Esophagus (tissue), 2 donors: ENCODE measurements around the gene TSPAN32. TPM values are rescaled to one million over a fixed set of nuclear protein-coding genes. Genes with fewer than 3 reads are reported as not detected.
"Not testable (repeated sequence)": the region's sequence is repeated elsewhere in the genome, so short reads cannot be mapped to it uniquely, and the experiment has no call there.

ENCODE experiments used
- H3K27ac ChIP-seq, 2 donors: one replicate each; pipeline ENCODE4 v1.5.1; 2013; ENCODE audit warnings: low read depth in 2 of 2, mild to moderate bottlenecking in 2 of 2, inconsistent platforms in 1 of 2, low read length in 1 of 2, moderate library complexity in 1 of 2
- H3K27me3 ChIP-seq, 2 donors: one replicate each; pipeline ENCODE4 v1.6.1; 2013; ENCODE audit warnings: low read length in 2 of 2, control low read depth in 1 of 2, mild to moderate bottlenecking in 1 of 2; ENCODE audit not compliant: insufficient read depth in 2 of 2, control insufficient read depth in 1 of 2
- H3K36me3 ChIP-seq, 2 donors: one replicate each; pipeline ENCODE4 v1.6.1; 2013; ENCODE audit warnings: low read length in 1 of 2; ENCODE audit not compliant: control insufficient read depth in 2 of 2, insufficient read depth in 2 of 2
- H3K4me1 ChIP-seq, 2 donors: one replicate each; pipeline ENCODE4 v1.6.1; 2013; ENCODE audit warnings: low read length in 1 of 2; ENCODE audit not compliant: control insufficient read depth in 2 of 2, insufficient read depth in 2 of 2
- H3K4me3 ChIP-seq, 2 donors: one replicate each; pipeline ENCODE4 v1.5.1; 2013; ENCODE audit warnings: low read length in 2 of 2, mild to moderate bottlenecking in 2 of 2, low read depth in 1 of 2, moderate library complexity in 1 of 2
- H3K9me3 ChIP-seq, 2 donors: one replicate each; pipeline ENCODE4 v1.6.1; 2013; ENCODE audit warnings: mild to moderate bottlenecking in 2 of 2, low read depth in 1 of 2, low read length in 1 of 2, moderate library complexity in 1 of 2; ENCODE audit not compliant: control insufficient read depth in 2 of 2, insufficient read depth in 1 of 2
- whole genome bisulfite sequencing, 2 donors: extraction: QIAGEN DNeasy Blood & Tissue Kit; methylation state at CpG; one replicate each; pipeline ENCODE4 v1.1.7; 2013; 5-methylcytosine and 5-hydroxymethylcytosine counted together
- polyA plus RNA-seq, 2 donors: library from polyadenylated mRNA; stranded (reverse); fragments of 200-250 nt; gene quantifications; one replicate each; pipeline ENCODE4 v1.2.3, GENCODE V29; 2013
- donor health status: healthy with polysubstance abuse.
- donor health status: Bipolar disorder and iron deficiency.

The TSPAN32 gene
- polyA plus RNA-seq, 2 donors, result 0.47 to 0.51 TPM

GRCh38 chr11:2359557-2359956, 57.7 kb downstream of the TSPAN32 start:
- WGBS, 2 donors, result 91 to 94% methylated on average over 9 of the region's 9 CpGs
- H3K36me3 ChIP-seq, result no peaks in the 10 kb centered on the region
- H3K4me1 ChIP-seq, result no peaks in the 10 kb centered on the region
- H3K27ac ChIP-seq, result no peak overlapping the region
- H3K4me3 ChIP-seq, result no peak overlapping the region
- no peaks in the 10 kb centered on the region for H3K27me3 ChIP-seq
- no peaks in the 10 kb centered on the region for H3K9me3 ChIP-seq

- no peak overlapping the region for H3K27ac ChIP-seq
- WGBS, 2 donors, result 86 to 91% methylated on average over 14 of the region's 14 CpGs
- H3K4me3 ChIP-seq, result no peak overlapping the region
- H3K9me3 ChIP-seq, result no peaks in the 10 kb centered on the region
- no peaks in the 10 kb centered on the region for H3K27me3 ChIP-seq
- H3K4me1 ChIP-seq, result no peaks in the 10 kb centered on the region
- no peaks in the 10 kb centered on the region for H3K36me3 ChIP-seq
Measured at GRCh38 chr11:2360081-2360642, 58.3 kb downstream of the TSPAN32 start.

GRCh38 chr11:2361565-2361964, 59.8 kb downstream of the TSPAN32 start:
- no peak overlapping the region for H3K4me3 ChIP-seq
- no peaks in the 10 kb centered on the region for H3K9me3 ChIP-seq
- no peaks in the 10 kb centered on the region for H3K36me3 ChIP-seq
- peaks cover 0 to 2% of the 10 kb centered on the region in 2 donors for H3K4me1 ChIP-seq
- no peak overlapping the region for H3K27ac ChIP-seq
- H3K27me3 ChIP-seq, result no peaks in the 10 kb centered on the region
- WGBS, 2 donors, result 73 to 76% methylated on average over 9 of the region's 9 CpGs

GRCh38 chr11:2362414-2362813, 60.6 kb downstream of the TSPAN32 start:
- no peaks in the 10 kb centered on the region for H3K27me3 ChIP-seq
- H3K4me1 ChIP-seq, result peaks cover 0 to 3% of the 10 kb centered on the region in 2 donors
- WGBS, 2 donors, result 85 to 91% methylated on average over 7 of the region's 7 CpGs
- H3K9me3 ChIP-seq, result no peaks in the 10 kb centered on the region
- H3K27ac ChIP-seq, result no peak overlapping the region
- H3K4me3 ChIP-seq, result no peak overlapping the region
- H3K36me3 ChIP-seq, result no peaks in the 10 kb centered on the region

- Histone ChIP-seq H3K27ac (no peak overlapping the region), H3K36me3 (no peaks in the 10 kb centered on the region), H3K9me3 (no peaks in the 10 kb centered on the region), H3K27me3 (no peaks in the 10 kb centered on the region), H3K4me1 (peaks cover 0 to 10% of the 10 kb centered on the region in 2 donors), H3K4me3 (no peak overlapping the region)
- WGBS, 2 donors, result 87 to 88% methylated on average over 10 of the region's 10 CpGs
Measured at GRCh38 chr11:2363130-2363529, 61.3 kb downstream of the TSPAN32 start.

- 88 to 91% methylated on average over 15 of the region's 15 CpGs for WGBS, 2 donors
- H3K4me1 ChIP-seq, result peaks cover 0 to 10% of the 10 kb centered on the region in 2 donors
- H3K36me3 ChIP-seq, result no peaks in the 10 kb centered on the region
- no peaks in the 10 kb centered on the region for H3K9me3 ChIP-seq
- H3K27me3 ChIP-seq, result no peaks in the 10 kb centered on the region
- no peak overlapping the region for H3K27ac ChIP-seq
- H3K4me3 ChIP-seq, result no peak overlapping the region
Measured at GRCh38 chr11:2363577-2364370, 62.0 kb downstream of the TSPAN32 start.

- not testable (repeated sequence) for H3K4me3 ChIP-seq, H3K9me3 ChIP-seq, H3K36me3 ChIP-seq, H3K4me1 ChIP-seq, H3K27ac ChIP-seq, H3K27me3 ChIP-seq
- 94 to 95% methylated on average over 12 of the region's 12 CpGs for WGBS, 2 donors
Measured at GRCh38 chr11:2364386-2364785, 62.6 kb downstream of the TSPAN32 start.

- Histone ChIP-seq H3K27me3 (no peaks in the 10 kb centered on the region), H3K4me1 (peaks cover 0 to 10% of the 10 kb centered on the region in 2 donors), H3K27ac (no peak overlapping the region), H3K36me3 (no peaks in the 10 kb centered on the region), H3K4me3 (no peak overlapping the region), H3K9me3 (no peaks in the 10 kb centered on the region)
- 90 to 91% methylated on average over 16 of the region's 16 CpGs for WGBS, 2 donors
Measured at GRCh38 chr11:2365571-2366210, 63.9 kb downstream of the TSPAN32 start.

- H3K4me3 ChIP-seq, result no peak overlapping the region
- WGBS, 2 donors, result 31 to 48% methylated on average over 11 of the region's 11 CpGs
- H3K36me3 ChIP-seq, result no peaks in the 10 kb centered on the region
- H3K9me3 ChIP-seq, result no peaks in the 10 kb centered on the region
- H3K27ac ChIP-seq, result no peak overlapping the region
- no peaks in the 10 kb centered on the region for H3K27me3 ChIP-seq
- peaks cover 0 to 10% of the 10 kb centered on the region in 2 donors for H3K4me1 ChIP-seq
Measured at GRCh38 chr11:2366276-2366675, 64.5 kb downstream of the TSPAN32 start.
